Activated CD4-positive, alpha-beta memory T cell treated with anti-CD3 and anti-CD28 coated beads for 36 hours (primary cell): ENCODE results near the gene SPTBN5. TPM values are rescaled to one million over a fixed set of nuclear protein-coding genes. Genes with fewer than 3 reads are reported as not detected.

Experiments used
- CTCF ChIA-PET: fragments of 350-600 bp; sonication (Branson Sonifier 250); formaldehyde crosslinking; loops from one replicate; lab custom pipeline; 2021; ENCODE audit warnings: antibody characterized with exemption, inconsistent platforms; lab: Charles Lee
- POLR2A ChIA-PET: fragments of 350-600 bp; sonication (Branson Sonifier 250); formaldehyde crosslinking; loops from one replicate; lab custom pipeline; 2021; ENCODE audit warnings: antibody characterized with exemption; lab: Charles Lee
- DNase-seq: peaks from one replicate; pipeline ENCODE4 v3.0.0-alpha.2; 2020
- H3K27ac Mint-ChIP-seq: one replicate; pipeline ENCODE4 v1.8.0; 2021; ENCODE audit warnings: mixed read lengths
- H3K27me3 Mint-ChIP-seq: one replicate; pipeline ENCODE4 v1.8.0; 2021; ENCODE audit warnings: mixed read lengths
- H3K36me3 Mint-ChIP-seq: one replicate; pipeline ENCODE4 v1.8.0; 2021; ENCODE audit warnings: mixed read lengths
- H3K4me1 Mint-ChIP-seq: one replicate; pipeline ENCODE4 v1.8.0; 2021; ENCODE audit warnings: low read depth, mixed read lengths
- H3K4me3 Mint-ChIP-seq: one replicate; pipeline ENCODE4 v1.8.0; 2021; ENCODE audit warnings: mild to moderate bottlenecking, mixed read lengths
- H3K9me3 Mint-ChIP-seq: one replicate; pipeline ENCODE4 v1.8.0; 2021; ENCODE audit warnings: mixed read lengths
- intact Hi-C: fragments of 100-400 bp; cut with micrococcal nuclease; formaldehyde crosslinking; loops from one replicate; pipeline ENCODE4 v1.15.1; 2023
- total RNA-seq, 2 experiments: library from RNA; stranded (reverse); gene quantifications; one replicate each; pipeline ENCODE4 v1.2.3, GENCODE V29; 2021

Gene SPTBN5
- 1 to 10 TPM in 1 of 2 experiments, under 1 TPM in 1; 0.88 to 1.6 TPM for total RNA-seq

GRCh38 chr15:41893422-41894250, at the start of gene SPTBN5:
Gene SPTBN5, minus strand, starts transcription at chr15:41894053. Its CDS starts 556 bp downstream, at chr15:41893497.
- ChIA-PET POLR2A (interaction anchor here (0.6 to 1.1 kb wide), 2 partner anchors 23 to 79 kb away, joined by 3 read pairs; partner anchors contain the start of gene EHD4), CTCF (interaction anchor here (1.0 to 2.4 kb wide), 5 partner anchors 8 to 82 kb away, joined by 3 to 16 read pairs (median 6); no protein-coding TSS in a partner anchor)
- intact Hi-C loops: no loop called here
- Mint-ChIP-seq H3K27me3 (no peaks in the 10 kb centered on the region), H3K4me1 (peaks cover 37% of the 10 kb centered on the region), H3K9me3 (no peaks in the 10 kb centered on the region), H3K4me3 (peak within 1 kb of the TSS; percentile 38), H3K36me3 (peaks cover 9% of the 10 kb centered on the region), H3K27ac (peak within 1 kb of the TSS; percentile 84)
- DNase-seq: no peak

GRCh38 chr15:41942886-41943285, 49.0 kb upstream of the SPTBN5 start:
- CTCF ChIA-PET: no interaction called here
- intact Hi-C loops: no loop called here

GRCh38 chr15:41941644-41942415, 48.0 kb upstream of the SPTBN5 start:
- ChIA-PET POLR2A (interaction anchor here (5.8 kb wide), 1 partner anchor 30 kb away, joined by 63 read pairs; the partner anchor contains the start of gene EHD4), CTCF (interaction anchor here (1.2 kb wide), 1 partner anchor 167 kb away, joined by 3 read pairs; the partner anchor contains the start of gene MAPKBP1)
- Mint-ChIP-seq H3K27ac (peak overlapping the region; percentile 35), H3K36me3 (peaks cover 15% of the 10 kb centered on the region), H3K27me3 (no peaks in the 10 kb centered on the region), H3K4me3 (no peak overlapping the region), H3K4me1 (peaks cover 53% of the 10 kb centered on the region), H3K9me3 (no peaks in the 10 kb centered on the region)
- DNase-seq: no peak
- intact Hi-C loops: no loop called here

More at GRCh38 chr15:41942886-41943285, 49.0 kb upstream of the SPTBN5 start:
- no peaks in the 10 kb centered on the region for H3K27me3 Mint-ChIP-seq
- no peak overlapping the region for H3K4me3 Mint-ChIP-seq
- no peak for DNase-seq
- peak overlapping the region; percentile 35 for H3K27ac Mint-ChIP-seq
- POLR2A ChIA-PET: interaction anchor here (5.8 kb wide), 1 partner anchor 29 kb away, joined by 63 read pairs; the partner anchor contains the start of gene EHD4
- H3K36me3 Mint-ChIP-seq: peaks cover 15% of the 10 kb centered on the region
- H3K4me1 Mint-ChIP-seq: peaks cover 43% of the 10 kb centered on the region
- no peaks in the 10 kb centered on the region for H3K9me3 Mint-ChIP-seq

GRCh38 chr15:41940441-41940857, 46.6 kb upstream of the SPTBN5 start:
- H3K27me3 Mint-ChIP-seq: no peaks in the 10 kb centered on the region
- POLR2A ChIA-PET: interaction anchor here (0.6 to 5.8 kb wide), 3 partner anchors 31 to 280 kb away, joined by 3 to 63 read pairs (median 3); partner anchors contain the start of genes EHD4, MAPKBP1 and MGA
- CTCF ChIA-PET: interaction anchor here (0.7 to 1.2 kb wide), 3 partner anchors 36 to 166 kb away, joined by 3 to 5 read pairs (median 4); partner anchors contain the start of gene MAPKBP1
- no peak overlapping the region for H3K4me3 Mint-ChIP-seq
- H3K36me3 Mint-ChIP-seq: peaks cover 20% of the 10 kb centered on the region
- DNase-seq: peak; percentile 85
- H3K27ac Mint-ChIP-seq: peak overlapping the region; percentile 88
- no peaks in the 10 kb centered on the region for H3K9me3 Mint-ChIP-seq
- peaks cover 66% of the 10 kb centered on the region for H3K4me1 Mint-ChIP-seq
- intact Hi-C loops: loop anchor here (1.0 kb wide), 2 partner anchors 31 to 117 kb away; no protein-coding TSS in a partner anchor

GRCh38 chr15:41939986-41940385, 46.1 kb upstream of the SPTBN5 start:
- Mint-ChIP-seq H3K9me3 (no peaks in the 10 kb centered on the region), H3K4me3 (no peak overlapping the region), H3K36me3 (peaks cover 20% of the 10 kb centered on the region), H3K27ac (peak overlapping the region; percentile 88), H3K27me3 (no peaks in the 10 kb centered on the region), H3K4me1 (peaks cover 66% of the 10 kb centered on the region)
- no peak for DNase-seq
- ChIA-PET POLR2A (interaction anchor here (0.6 to 5.8 kb wide), 3 partner anchors 31 to 280 kb away, joined by 3 to 63 read pairs (median 3); partner anchors contain the start of genes EHD4, MAPKBP1 and MGA), CTCF (interaction anchor here (1.0 kb wide), 1 partner anchor 35 kb away, joined by 5 read pairs; no protein-coding TSS in a partner anchor)
- intact Hi-C loops: loop anchor here (1.0 to 10.0 kb wide), 3 partner anchors 31 to 335 kb away; partner anchors contain the start of genes GANC and TMEM87A

- no peaks in the 10 kb centered on the region for H3K9me3 Mint-ChIP-seq
- peak overlapping the region; percentile 68 for H3K4me3 Mint-ChIP-seq
- H3K36me3 Mint-ChIP-seq: peaks cover 22% of the 10 kb centered on the region
- peaks cover 84% of the 10 kb centered on the region for H3K4me1 Mint-ChIP-seq
- intact Hi-C loops: loop anchor here (1.0 to 10.0 kb wide), 3 partner anchors 67 to 337 kb away; partner anchors contain the start of genes GANC, JMJD7 and TMEM87A
- ChIA-PET CTCF (interaction anchor here (0.8 to 4.3 kb wide), 6 partner anchors 19 to 164 kb away, joined by 3 to 38 read pairs (median 12); partner anchors contain the start of genes EHD4 and MAPKBP1), POLR2A (interaction anchor here (0.9 to 6.2 kb wide), 2 partner anchors 29 to 34 kb away, joined by 3 to 131 read pairs; partner anchors contain the start of gene EHD4)
- peak overlapping the region; percentile 98 for H3K27ac Mint-ChIP-seq
- no peak for DNase-seq
- no peaks in the 10 kb centered on the region for H3K27me3 Mint-ChIP-seq
Observed at GRCh38 chr15:41937568-41937923, 43.7 kb upstream of the SPTBN5 start.

- peaks cover 83% of the 10 kb centered on the region for H3K4me1 Mint-ChIP-seq
- peaks cover 18% of the 10 kb centered on the region for H3K36me3 Mint-ChIP-seq
- H3K9me3 Mint-ChIP-seq: no peaks in the 10 kb centered on the region
Observed at GRCh38 chr15:41936649-41937567, 43.1 kb upstream of the SPTBN5 start.

GRCh38 chr15:41936155-41936554, 42.3 kb upstream of the SPTBN5 start:
- Mint-ChIP-seq H3K9me3 (no peaks in the 10 kb centered on the region), H3K4me1 (peaks cover 78% of the 10 kb centered on the region), H3K36me3 (peaks cover 19% of the 10 kb centered on the region), H3K27me3 (no peaks in the 10 kb centered on the region), H3K4me3 (peak overlapping the region; percentile 68), H3K27ac (peak overlapping the region; percentile 98)
- ChIA-PET CTCF (interaction anchor here (1.2 to 4.3 kb wide), 5 partner anchors 22 to 276 kb away, joined by 3 to 38 read pairs (median 21); partner anchors contain the start of genes EHD4, MAPKBP1 and MGA), POLR2A (interaction anchor here (1.2 to 6.2 kb wide), 4 partner anchors 22 to 171 kb away, joined by 4 to 131 read pairs (median 6); partner anchors contain the start of gene EHD4)
- DNase-seq: peak; percentile 46
- intact Hi-C loops: loop anchor here (1.0 to 10.0 kb wide), 6 partner anchors 35 to 339 kb away; partner anchors contain the start of genes GANC, JMJD7, MAPKBP1 and TMEM87A

More at GRCh38 chr15:41936649-41937567, 43.1 kb upstream of the SPTBN5 start:
- CTCF ChIA-PET: interaction anchor here (0.8 to 4.3 kb wide), 9 partner anchors 18 to 277 kb away, joined by 3 to 38 read pairs (median 3); partner anchors contain the start of genes EHD4, MAPKBP1 and MGA
- POLR2A ChIA-PET: interaction anchor here (0.8 to 6.2 kb wide), 7 partner anchors 21 to 170 kb away, joined by 3 to 131 read pairs (median 4); partner anchors contain the start of genes EHD4 and MAPKBP1
- intact Hi-C loops: loop anchor here (1.0 to 10.0 kb wide), 7 partner anchors 34 to 338 kb away; partner anchors contain the start of genes GANC, JMJD7, MAPKBP1 and TMEM87A
- peak; percentile 94 for DNase-seq
- Mint-ChIP-seq H3K27me3 (no peaks in the 10 kb centered on the region), H3K4me3 (peak overlapping the region; percentile 68), H3K27ac (peak overlapping the region; percentile 98)

GRCh38 chr15:41935566-41936020, 41.7 kb upstream of the SPTBN5 start:
- H3K4me1 Mint-ChIP-seq: peaks cover 73% of the 10 kb centered on the region
- no peaks in the 10 kb centered on the region for H3K27me3 Mint-ChIP-seq
- ChIA-PET CTCF (interaction anchor here (1.2 to 4.3 kb wide), 5 partner anchors 22 to 275 kb away, joined by 3 to 38 read pairs (median 21); partner anchors contain the start of genes EHD4, MAPKBP1 and MGA), POLR2A (interaction anchor here (1.0 to 6.2 kb wide), 5 partner anchors 22 to 172 kb away, joined by 3 to 131 read pairs (median 5); partner anchors contain the start of gene EHD4)
- peak overlapping the region; percentile 46 for H3K4me3 Mint-ChIP-seq
- H3K36me3 Mint-ChIP-seq: peaks cover 19% of the 10 kb centered on the region
- DNase-seq: peak; percentile 69
- no peaks in the 10 kb centered on the region for H3K9me3 Mint-ChIP-seq
- intact Hi-C loops: loop anchor here (1.0 to 10.0 kb wide), 7 partner anchors 36 to 339 kb away; partner anchors contain the start of genes GANC, JMJD7, MAPKBP1 and TMEM87A
- H3K27ac Mint-ChIP-seq: peak overlapping the region; percentile 98
